Esophagus muscularis mucosa (tissue), 4 donors: Measurements from ENCODE around the gene ATP7B. TPM values are rescaled to one million over a fixed set of nuclear protein-coding genes. Genes with fewer than 3 reads are reported as not detected.

Source experiments
- total RNA-seq, 4 donors: library from RNA; depleted of rRNA; stranded (reverse); fragments of >200 nt; gene quantifications; one replicate each; pipeline versions ENCODE4 v1.1.0 to v1.2.1, GENCODE V29; 2016

The ATP7B gene
- total RNA-seq, 4 donors from 2014 or later = 2.5 to 5.2 (median 4.4) TPM

Other genes with a start within 250 kb of the ATP7B start
- gene DHRS12, start 207.3 kb downstream of the ATP7B start, total RNA-seq = 10 to 100 TPM; 10.3 to 18.6 (median 14.9) TPM
- gene TMEM272, start 166.3 kb downstream of the ATP7B start, total RNA-seq = not detected
- gene CCDC70, start 149.5 kb downstream of the ATP7B start, total RNA-seq = not detected
- 10 to 100 TPM; 12.4 to 21.7 (median 16.3) TPM for gene ALG11, start 948 bp upstream of the ATP7B start, total RNA-seq
- 10 to 100 TPM; 13.8 to 17.0 (median 16.2) TPM for gene UTP14C, start 13.2 kb upstream of the ATP7B start, total RNA-seq
- under 1 TPM in 3 of 4 donors, not detected in 1; 0.17 to 0.34 (median 0.26) TPM for gene NEK5, start 117.6 kb upstream of the ATP7B start, total RNA-seq
- gene NEK3, start 148.1 kb upstream of the ATP7B start, total RNA-seq = 10 to 100 TPM in 1 of 4 donors, 1 to 10 TPM in 3; 5.0 to 11.6 (median 6.9) TPM